ENCODE data around the gene UGT1A9.

The UGT1A9 gene

GRCh38 chr2:233807966-233808935, 136.6 kb downstream of the UGT1A9 start:
- Histone ChIP-seq H3K4me3 (ENCODE audit: low read length) (no peak overlapping the region), H3K36me3 (ENCODE audit: control insufficient read depth, insufficient read depth, low read length) (no peaks in the 10 kb centered on the region), H3K9me3 (ENCODE audit: control insufficient read depth, low read length) (no peaks in the 10 kb centered on the region), H3K4me1 (ENCODE audit: control insufficient read depth, insufficient read depth, low read length) (no peaks in the 10 kb centered on the region), H3K27me3 (ENCODE audit: control insufficient read depth, insufficient read depth, low read length) (no peaks in the 10 kb centered on the region), H3K9ac (ENCODE audit: low read length) (no peak overlapping the region)

GRCh38 chr2:233810385-233810784, 138.7 kb downstream of the UGT1A9 start:
- Histone ChIP-seq H3K9me3 (ENCODE audit: control insufficient read depth, low read length) (no peaks in the 10 kb centered on the region), H3K4me1 (ENCODE audit: control insufficient read depth, insufficient read depth, low read length) (no peaks in the 10 kb centered on the region), H3K27me3 (ENCODE audit: control insufficient read depth, insufficient read depth, low read length) (no peaks in the 10 kb centered on the region), H3K36me3 (ENCODE audit: control insufficient read depth, insufficient read depth, low read length) (no peaks in the 10 kb centered on the region), H3K9ac (ENCODE audit: low read length) (no peak overlapping the region), H3K4me3 (ENCODE audit: low read length) (no peak overlapping the region)

GRCh38 chr2:233811087-233811486, 139.4 kb downstream of the UGT1A9 start:
- no peaks in the 10 kb centered on the region for H3K9me3 ChIP-seq (ENCODE audit: control insufficient read depth, low read length)
- no peaks in the 10 kb centered on the region for H3K36me3 ChIP-seq (ENCODE audit: control insufficient read depth, insufficient read depth, low read length)
- H3K9ac ChIP-seq (ENCODE audit: low read length) = no peak overlapping the region
- no peaks in the 10 kb centered on the region for H3K4me1 ChIP-seq (ENCODE audit: control insufficient read depth, insufficient read depth, low read length)
- no peak overlapping the region for H3K4me3 ChIP-seq (ENCODE audit: low read length)
- no peaks in the 10 kb centered on the region for H3K27me3 ChIP-seq (ENCODE audit: control insufficient read depth, insufficient read depth, low read length)

GRCh38 chr2:233811732-233812131, 140.0 kb downstream of the UGT1A9 start:
- no peak overlapping the region for H3K9ac ChIP-seq (ENCODE audit: low read length)
- H3K4me1 ChIP-seq (ENCODE audit: control insufficient read depth, insufficient read depth, low read length) = no peaks in the 10 kb centered on the region
- H3K9me3 ChIP-seq (ENCODE audit: control insufficient read depth, low read length) = no peaks in the 10 kb centered on the region
- H3K4me3 ChIP-seq (ENCODE audit: low read length) = no peak overlapping the region
- no peaks in the 10 kb centered on the region for H3K27me3 ChIP-seq (ENCODE audit: control insufficient read depth, insufficient read depth, low read length)
- no peaks in the 10 kb centered on the region for H3K36me3 ChIP-seq (ENCODE audit: control insufficient read depth, insufficient read depth, low read length)

- Histone ChIP-seq H3K36me3 (ENCODE audit: control insufficient read depth, insufficient read depth, low read length) (no peaks in the 10 kb centered on the region), H3K9ac (ENCODE audit: low read length) (no peak overlapping the region), H3K4me3 (ENCODE audit: low read length) (no peak overlapping the region), H3K9me3 (ENCODE audit: control insufficient read depth, low read length) (no peaks in the 10 kb centered on the region), H3K4me1 (ENCODE audit: control insufficient read depth, insufficient read depth, low read length) (no peaks in the 10 kb centered on the region), H3K27me3 (ENCODE audit: control insufficient read depth, insufficient read depth, low read length) (no peaks in the 10 kb centered on the region)
These were observed 141.7 kb downstream of the UGT1A9 start for GRCh38 chr2:233813236-233814055.

- no peak overlapping the region for H3K9ac ChIP-seq (ENCODE audit: low read length)
- H3K9me3 ChIP-seq (ENCODE audit: control insufficient read depth, low read length) = no peaks in the 10 kb centered on the region
- no peaks in the 10 kb centered on the region for H3K36me3 ChIP-seq (ENCODE audit: control insufficient read depth, insufficient read depth, low read length)
- H3K27me3 ChIP-seq (ENCODE audit: control insufficient read depth, insufficient read depth, low read length) = no peaks in the 10 kb centered on the region
- H3K4me1 ChIP-seq (ENCODE audit: control insufficient read depth, insufficient read depth, low read length) = no peaks in the 10 kb centered on the region
- no peak overlapping the region for H3K4me3 ChIP-seq (ENCODE audit: low read length)
These were observed 142.5 kb downstream of the UGT1A9 start for GRCh38 chr2:233814056-233814835.

- H3K9me3 ChIP-seq (ENCODE audit: control insufficient read depth, low read length) = no peaks in the 10 kb centered on the region
- H3K4me1 ChIP-seq (ENCODE audit: control insufficient read depth, insufficient read depth, low read length) = no peaks in the 10 kb centered on the region
- no peaks in the 10 kb centered on the region for H3K36me3 ChIP-seq (ENCODE audit: control insufficient read depth, insufficient read depth, low read length)
- no peak overlapping the region for H3K9ac ChIP-seq (ENCODE audit: low read length)
- H3K27me3 ChIP-seq (ENCODE audit: control insufficient read depth, insufficient read depth, low read length) = no peaks in the 10 kb centered on the region
- H3K4me3 ChIP-seq (ENCODE audit: low read length) = no peak overlapping the region
These were observed 144.2 kb downstream of the UGT1A9 start for GRCh38 chr2:233815861-233816260.

- H3K4me1 ChIP-seq (ENCODE audit: control insufficient read depth, insufficient read depth, low read length) = no peaks in the 10 kb centered on the region
- H3K36me3 ChIP-seq (ENCODE audit: control insufficient read depth, insufficient read depth, low read length) = no peaks in the 10 kb centered on the region
- H3K27me3 ChIP-seq (ENCODE audit: control insufficient read depth, insufficient read depth, low read length) = no peaks in the 10 kb centered on the region
- no peaks in the 10 kb centered on the region for H3K9me3 ChIP-seq (ENCODE audit: control insufficient read depth, low read length)
- H3K9ac ChIP-seq (ENCODE audit: low read length) = no peak overlapping the region
- H3K4me3 ChIP-seq (ENCODE audit: low read length) = no peak overlapping the region
These were observed 144.6 kb downstream of the UGT1A9 start for GRCh38 chr2:233816334-233816733.

- Histone ChIP-seq H3K9ac (ENCODE audit: low read length) (no peak overlapping the region), H3K4me3 (ENCODE audit: low read length) (no peak overlapping the region), H3K27me3 (ENCODE audit: control insufficient read depth, insufficient read depth, low read length) (no peaks in the 10 kb centered on the region), H3K9me3 (ENCODE audit: control insufficient read depth, low read length) (no peaks in the 10 kb centered on the region), H3K36me3 (ENCODE audit: control insufficient read depth, insufficient read depth, low read length) (no peaks in the 10 kb centered on the region), H3K4me1 (ENCODE audit: control insufficient read depth, insufficient read depth, low read length) (no peaks in the 10 kb centered on the region)
These were observed 145.1 kb downstream of the UGT1A9 start for GRCh38 chr2:233816771-233817170.

- Histone ChIP-seq H3K4me1 (ENCODE audit: control insufficient read depth, insufficient read depth, low read length) (no peaks in the 10 kb centered on the region), H3K36me3 (ENCODE audit: control insufficient read depth, insufficient read depth, low read length) (no peaks in the 10 kb centered on the region), H3K9me3 (ENCODE audit: control insufficient read depth, low read length) (no peaks in the 10 kb centered on the region), H3K9ac (ENCODE audit: low read length) (no peak overlapping the region), H3K27me3 (ENCODE audit: control insufficient read depth, insufficient read depth, low read length) (no peaks in the 10 kb centered on the region), H3K4me3 (ENCODE audit: low read length) (no peak overlapping the region)
These were observed 145.7 kb downstream of the UGT1A9 start for GRCh38 chr2:233817361-233817911.

GRCh38 chr2:233817995-233818638, 146.4 kb downstream of the UGT1A9 start:
- H3K27me3 ChIP-seq (ENCODE audit: control insufficient read depth, insufficient read depth, low read length) = no peaks in the 10 kb centered on the region
- H3K4me3 ChIP-seq (ENCODE audit: low read length) = no peak overlapping the region
- H3K4me1 ChIP-seq (ENCODE audit: control insufficient read depth, insufficient read depth, low read length) = peaks cover under 1% of the 10 kb centered on the region
- H3K9me3 ChIP-seq (ENCODE audit: control insufficient read depth, low read length) = no peaks in the 10 kb centered on the region
- H3K36me3 ChIP-seq (ENCODE audit: control insufficient read depth, insufficient read depth, low read length) = no peaks in the 10 kb centered on the region
- no peak overlapping the region for H3K9ac ChIP-seq (ENCODE audit: low read length)
